ENCODE data around the gene CD53. TPM values are rescaled to one million over a fixed set of nuclear protein-coding genes. Genes with fewer than 3 reads are reported as not detected.

The CD53 gene
- total and polyA plus RNA-seq, 9 of the 15 experiments (the other 6 are each of a cell fraction or from before 2014, with no cell fraction given) = 63.5 to 220 (median 131) TPM

DNA sequence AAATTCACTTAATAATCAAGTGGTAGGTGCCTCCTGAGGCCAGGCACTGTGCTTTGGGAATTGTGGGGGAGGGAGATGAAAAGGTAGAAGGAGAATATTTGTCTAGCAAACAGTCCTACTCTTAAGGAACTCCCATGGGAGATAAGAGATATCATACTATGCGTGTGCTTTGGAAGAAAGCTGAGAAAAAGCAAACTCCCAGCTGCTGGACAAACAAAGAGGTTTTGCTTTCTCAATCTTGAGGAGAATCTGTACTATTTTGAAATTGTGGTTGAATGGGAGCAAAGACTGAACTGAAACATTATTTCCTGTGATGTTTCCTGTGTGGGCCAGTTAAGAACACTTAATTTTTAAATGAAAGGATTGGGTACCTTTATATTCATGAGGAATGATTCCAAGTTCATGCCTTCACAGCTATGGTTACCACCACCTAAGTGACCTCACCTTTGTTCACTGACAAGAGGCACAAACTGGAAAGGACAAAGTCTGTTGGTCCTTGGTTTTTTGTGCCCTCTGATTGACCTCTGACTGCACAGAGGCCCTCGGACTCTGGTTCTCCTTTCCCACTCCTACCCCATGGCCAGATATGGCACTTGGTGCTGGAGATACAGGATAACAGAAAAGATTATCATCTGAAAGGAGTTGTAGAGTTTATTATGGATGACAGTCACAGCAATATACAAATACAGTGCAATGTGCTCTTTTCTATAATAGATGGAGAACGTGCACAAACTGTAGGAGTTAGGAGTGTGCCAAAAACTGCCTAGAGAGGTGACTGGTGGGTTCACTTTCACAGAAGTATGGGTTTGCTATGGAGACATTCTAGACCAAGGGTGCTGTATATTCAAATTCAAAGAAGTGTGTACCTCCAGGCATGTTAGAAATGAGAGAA lies 1.6 kb downstream of the CD53 start (continued):
- no peak for TF ChIP-seq ATF1 (CRISPR knock-in tag; IDR thresholded peaks at IDR 0.05)
- 0 out of 2 replicates have a peak, but pooled peaks have one; percentile 14 for TF ChIP-seq ATF1 (tag; IDR thresholded peaks at IDR 0.05)
- TF ChIP-seq POLR2A (conservative IDR thresholded peaks at IDR 0.05) = no peak
- TF ChIP-seq PML (IDR thresholded peaks at IDR 0.05; ENCODE audit: low read length) = no peak; the same call in 1 of the 2 replicates
- peak; percentile 14 for TF ChIP-seq RBBP5 (IDR thresholded peaks at IDR 0.05; ENCODE audit: borderline replicate concordance, insufficient read depth, low read length, poor library complexity, severe bottlenecking)
- TF ChIP-seq XRCC5 (IDR thresholded peaks at IDR 0.05; ENCODE audit: low read depth, low read length) = no peak
- peak; percentile 26; the same call in 1 of the 2 replicates for TF ChIP-seq HMBOX1 (IDR thresholded peaks at IDR 0.05)
- TF ChIP-seq HNRNPLL (IDR thresholded peaks at IDR 0.05; ENCODE audit: low read depth, low read length, poor library complexity, severe bottlenecking) = no peak
- TF ChIP-seq FOXA1 (IDR thresholded peaks at IDR 0.05; ENCODE audit: borderline replicate concordance) = no peak
- TF ChIP-seq, protein P1, sequence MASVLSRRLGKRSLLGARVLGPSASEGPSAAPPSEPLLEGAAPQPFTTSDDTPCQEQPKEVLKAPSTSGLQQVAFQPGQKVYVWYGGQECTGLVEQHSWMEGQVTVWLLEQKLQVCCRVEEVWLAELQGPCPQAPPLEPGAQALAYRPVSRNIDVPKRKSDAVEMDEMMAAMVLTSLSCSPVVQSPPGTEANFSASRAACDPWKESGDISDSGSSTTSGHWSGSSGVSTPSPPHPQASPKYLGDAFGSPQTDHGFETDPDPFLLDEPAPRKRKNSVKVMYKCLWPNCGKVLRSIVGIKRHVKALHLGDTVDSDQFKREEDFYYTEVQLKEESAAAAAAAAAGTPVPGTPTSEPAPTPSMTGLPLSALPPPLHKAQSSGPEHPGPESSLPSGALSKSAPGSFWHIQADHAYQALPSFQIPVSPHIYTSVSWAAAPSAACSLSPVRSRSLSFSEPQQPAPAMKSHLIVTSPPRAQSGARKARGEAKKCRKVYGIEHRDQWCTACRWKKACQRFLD (CRISPR knock-in tag; IDR thresholded peaks at IDR 0.05) = peak; percentile 45; the same call in 1 of the 2 replicates
- TF ChIP-seq YY1 (IDR thresholded peaks at IDR 0.05; ENCODE audit: borderline replicate concordance in 1 of 3, control insufficient read depth in 1 of 3, extremely low read depth in 1 of 3, insufficient read depth in 3 of 3, insufficient read length in 1 of 3, insufficient replicate concordance in 2 of 3, low read depth in 1 of 3, low read length in 2 of 3) = peak in 1 of 3 experiments; percentile 11
- TF ChIP-seq E2F3 (CRISPR knock-in tag; IDR thresholded peaks at IDR 0.05) = no peak
- TF ChIP-seq PTBP1 (IDR thresholded peaks at IDR 0.05; ENCODE audit: low read depth, low read length) = no peak
- no peak for TF ChIP-seq ZNF764 (CRISPR knock-in tag; IDR thresholded peaks at IDR 0.05; ENCODE audit: low read depth)
- no peak for TF ChIP-seq PRMT5 (CRISPR knock-in tag; IDR thresholded peaks at IDR 0.05)
- TF ChIP-seq SAP30 (IDR thresholded peaks at IDR 0.05; ENCODE audit: borderline replicate concordance, insufficient read depth, low read depth, low read length, poor library complexity, severe bottlenecking) = no peak
- TF ChIP-seq TRIM24 (IDR thresholded peaks at IDR 0.05) = peak; percentile 4 to 79; a peak in 2 of 4 replicates
- no peak for TF ChIP-seq LARP7 (IDR thresholded peaks at IDR 0.05)
- TF ChIP-seq RBM34 (IDR thresholded peaks at IDR 0.05; ENCODE audit: borderline replicate concordance, insufficient read depth, low read length) = no peak
- TF ChIP-seq WHSC1 (IDR thresholded peaks at IDR 0.05; ENCODE audit: low read length) = no peak
- peak; percentile 51; the same call in 1 of the 2 replicates for TF ChIP-seq ZNF134 (CRISPR knock-in tag; conservative IDR thresholded peaks at IDR 0.05)
- TF ChIP-seq, protein P2, sequence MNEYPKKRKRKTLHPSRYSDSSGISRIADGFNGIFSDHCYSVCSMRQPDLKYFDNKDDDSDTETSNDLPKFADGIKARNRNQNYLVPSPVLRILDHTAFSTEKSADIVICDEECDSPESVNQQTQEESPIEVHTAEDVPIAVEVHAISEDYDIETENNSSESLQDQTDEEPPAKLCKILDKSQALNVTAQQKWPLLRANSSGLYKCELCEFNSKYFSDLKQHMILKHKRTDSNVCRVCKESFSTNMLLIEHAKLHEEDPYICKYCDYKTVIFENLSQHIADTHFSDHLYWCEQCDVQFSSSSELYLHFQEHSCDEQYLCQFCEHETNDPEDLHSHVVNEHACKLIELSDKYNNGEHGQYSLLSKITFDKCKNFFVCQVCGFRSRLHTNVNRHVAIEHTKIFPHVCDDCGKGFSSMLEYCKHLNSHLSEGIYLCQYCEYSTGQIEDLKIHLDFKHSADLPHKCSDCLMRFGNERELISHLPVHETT (CRISPR knock-in tag; conservative IDR thresholded peaks at IDR 0.05 in 1 of 2, IDR thresholded peaks at IDR 0.05 in 1 of 2) = no peak
- no peak for TF ChIP-seq PREB (CRISPR knock-in tag; IDR thresholded peaks at IDR 0.05)

Data from K562 (cell line).